ENCODE results near the gene IRF2.
A peak's percentile ranks its signal among the peaks of the same experiment; 100 is the strongest.

IRF2 gene

DNA sequence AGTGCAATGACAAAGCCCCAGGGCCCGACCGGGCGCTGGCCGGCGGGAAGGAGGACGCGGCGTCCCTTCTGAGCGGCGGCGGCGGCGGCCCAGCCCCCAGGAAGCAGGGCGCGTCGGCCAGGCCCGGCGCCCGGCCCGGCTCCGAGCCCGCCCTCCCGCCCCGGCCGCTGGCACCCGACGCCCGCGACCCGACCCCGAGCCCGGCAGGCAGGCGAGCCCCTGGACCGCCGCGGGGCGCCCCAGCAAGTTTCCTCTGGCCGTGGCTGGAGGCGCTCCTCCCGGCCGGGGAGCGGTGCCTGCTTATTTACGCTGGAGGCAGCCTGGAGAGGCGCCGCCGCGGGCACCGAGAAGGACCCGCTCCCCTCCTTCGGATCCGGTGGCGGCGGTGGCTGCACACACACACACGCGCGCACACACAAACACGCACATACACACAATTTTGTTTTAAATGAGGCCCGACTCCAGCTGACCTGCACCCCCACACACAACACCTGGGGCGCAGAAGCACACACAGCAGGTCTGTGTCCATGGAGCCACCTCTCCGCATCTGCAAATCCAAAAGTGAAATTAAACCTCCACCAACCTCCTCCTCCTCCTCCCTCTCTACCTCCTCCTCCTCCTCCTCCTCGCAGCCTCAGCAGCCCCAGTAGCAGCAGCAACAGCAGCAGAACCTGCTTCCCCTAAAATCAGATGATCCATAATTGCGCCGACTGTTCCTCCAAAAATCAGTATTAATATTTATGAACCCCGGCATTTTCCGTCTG lies 669 bp downstream of the IRF2 start:
- FAIRE-seq (no peak), DNase-seq (ENCODE audit: low spot score) (no peak)

DNA sequence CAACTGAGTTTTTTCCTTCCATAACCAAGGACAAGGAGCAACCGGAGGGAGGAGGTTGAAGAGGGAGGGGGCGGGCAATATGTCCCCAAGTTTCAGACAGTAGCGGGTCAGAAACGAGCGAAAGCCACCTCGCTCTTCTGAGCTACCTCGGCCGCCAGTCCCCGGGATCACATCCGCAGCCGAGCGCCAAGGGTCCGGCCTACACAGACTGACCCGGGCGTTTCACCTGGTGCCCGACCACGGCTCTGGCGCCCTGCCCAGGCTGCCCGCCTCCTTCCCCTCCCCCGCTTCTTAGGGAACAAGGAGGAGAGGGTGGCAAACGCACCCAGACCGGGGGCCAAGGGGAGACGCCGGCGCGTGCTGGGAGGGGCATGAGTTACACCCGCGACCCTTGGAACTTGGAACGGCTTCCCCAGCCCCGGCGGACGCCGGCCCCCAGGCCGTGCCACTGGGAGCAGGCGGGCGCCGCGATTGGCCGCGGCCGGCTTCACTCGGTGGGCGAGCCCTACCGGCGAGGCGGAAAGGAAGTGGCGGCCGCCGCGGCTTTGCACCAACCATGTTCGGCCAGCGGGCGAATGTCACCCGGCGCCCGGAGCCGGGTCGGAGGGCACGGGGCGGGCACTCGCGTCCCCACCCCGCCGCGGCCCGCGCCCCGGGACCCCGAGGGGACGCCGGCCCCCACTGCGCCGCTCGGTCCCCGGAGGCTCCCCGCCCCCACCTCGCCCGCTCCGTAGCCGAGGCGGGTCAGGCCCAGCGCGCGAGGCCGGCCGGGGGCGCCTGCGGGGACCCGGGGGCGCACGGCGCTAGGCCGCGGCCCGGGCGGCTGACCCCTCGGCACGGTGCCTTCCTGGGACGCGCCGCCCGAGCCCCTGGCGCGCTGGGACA lies 1.5 kb downstream of the IRF2 start:
- peak; percentile 43 for DNase-seq (ENCODE audit: low spot score)
- FAIRE-seq: no peak

DNA sequence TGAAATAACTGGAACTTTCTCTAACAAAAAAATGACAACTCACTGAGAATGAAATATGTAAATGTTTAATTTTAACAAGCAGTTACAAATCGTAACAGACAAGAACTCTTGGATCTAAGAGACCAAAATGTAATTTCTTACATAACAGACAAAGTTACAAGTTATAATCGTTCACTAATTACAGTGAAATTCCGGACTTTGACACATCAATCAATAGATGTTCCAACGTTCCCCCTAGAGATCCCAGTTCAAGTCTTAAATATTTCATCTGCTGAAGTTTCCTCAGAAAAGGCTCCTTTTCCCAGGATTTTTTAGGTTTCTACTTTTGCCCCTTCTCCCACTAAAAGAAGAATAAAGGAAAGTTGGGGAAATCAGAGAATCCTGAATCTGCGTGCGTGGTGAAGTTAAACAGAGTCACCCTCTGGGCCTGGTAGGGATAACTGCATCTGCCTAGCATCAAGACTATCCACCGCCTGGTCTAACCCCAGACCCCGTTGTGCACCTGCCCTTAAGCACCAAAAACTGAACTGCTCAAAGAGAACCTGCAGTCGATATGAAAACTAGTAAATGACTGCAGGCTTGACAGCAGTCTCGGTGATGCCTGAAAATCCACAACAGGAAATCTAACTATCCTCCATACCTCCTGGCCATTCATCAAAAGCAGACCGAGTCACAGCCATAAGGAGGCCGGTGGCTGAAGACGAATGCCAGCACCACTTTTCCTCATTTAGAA lies 2.3 kb downstream of the IRF2 start:
- no peak for FAIRE-seq

DNA sequence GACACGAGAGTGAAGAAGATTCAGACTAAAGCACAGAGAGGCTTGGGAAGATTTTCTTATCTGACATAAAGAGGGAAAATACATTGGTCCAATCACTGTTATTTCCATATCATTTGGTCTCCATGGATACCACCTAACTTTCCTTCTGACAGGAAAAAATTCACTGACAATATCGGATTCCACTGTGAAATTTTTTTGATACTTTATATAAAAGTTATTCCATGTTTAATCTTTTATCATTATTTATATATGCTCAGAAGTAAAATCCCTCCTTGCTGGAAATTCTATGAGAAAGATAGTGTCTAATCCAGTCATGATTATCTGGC lies 3.6 kb downstream of the IRF2 start:
- FAIRE-seq (no peak), DNase-seq (ENCODE audit: low spot score) (no peak)

More for the DNA sequence above, 2.3 kb downstream of the IRF2 start:
- no peak for DNase-seq (ENCODE audit: low spot score)

DNA sequence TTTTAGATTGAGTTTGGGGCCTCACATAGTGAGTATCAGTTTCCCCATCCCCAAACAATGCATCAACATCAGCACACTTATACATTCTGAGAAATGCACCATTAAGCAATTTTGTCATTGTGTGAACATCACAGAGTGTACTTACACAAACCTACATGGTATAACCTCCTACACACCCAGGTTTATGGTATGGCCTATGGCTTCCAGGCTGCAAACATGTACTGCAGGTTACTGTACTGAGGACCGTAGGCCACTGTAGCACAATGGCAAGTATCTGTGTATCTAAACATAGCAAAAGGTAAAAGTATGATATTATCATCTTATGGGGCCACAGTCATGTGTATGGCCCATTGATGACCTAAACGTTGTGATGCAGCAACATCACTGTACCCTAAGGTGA lies 7.7 kb downstream of the IRF2 start:
- DNase-seq (ENCODE audit: low spot score) (no peak), FAIRE-seq (no peak)

DNA sequence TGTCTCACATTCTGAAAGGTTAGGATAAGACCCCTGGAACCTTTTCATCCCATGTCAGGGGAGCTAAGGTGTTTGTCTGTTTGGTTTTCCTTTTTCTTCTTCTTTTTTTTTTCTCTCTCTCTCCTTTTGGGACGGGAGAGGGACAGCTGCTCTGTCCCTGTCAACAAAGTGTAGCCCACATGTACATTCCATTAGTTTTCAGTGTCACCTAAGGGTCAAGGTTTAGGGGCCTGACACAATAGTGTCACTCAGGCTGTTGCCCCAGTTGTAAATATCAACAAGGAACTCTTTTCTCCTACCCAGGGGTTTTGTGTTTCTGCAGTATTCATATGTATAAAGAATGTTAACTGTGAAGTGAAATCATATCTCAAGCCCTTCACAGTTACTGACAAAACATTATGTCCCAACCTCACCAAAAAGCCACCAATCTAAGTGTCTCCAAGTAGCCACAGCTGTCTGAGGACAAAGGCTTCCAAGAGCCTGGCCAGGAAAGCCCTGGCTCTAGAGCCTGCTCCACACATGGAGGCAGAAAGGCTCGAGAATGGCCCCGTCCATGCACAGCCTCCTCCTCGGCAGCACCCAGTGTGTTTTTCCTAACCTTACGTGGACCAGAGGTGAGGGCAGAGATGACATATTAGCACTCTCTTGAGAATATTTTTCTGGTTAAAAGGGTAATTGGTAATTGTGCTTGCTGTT lies 9.4 kb downstream of the IRF2 start:
- FAIRE-seq (no peak), DNase-seq (ENCODE audit: low spot score) (no peak)

DNA sequence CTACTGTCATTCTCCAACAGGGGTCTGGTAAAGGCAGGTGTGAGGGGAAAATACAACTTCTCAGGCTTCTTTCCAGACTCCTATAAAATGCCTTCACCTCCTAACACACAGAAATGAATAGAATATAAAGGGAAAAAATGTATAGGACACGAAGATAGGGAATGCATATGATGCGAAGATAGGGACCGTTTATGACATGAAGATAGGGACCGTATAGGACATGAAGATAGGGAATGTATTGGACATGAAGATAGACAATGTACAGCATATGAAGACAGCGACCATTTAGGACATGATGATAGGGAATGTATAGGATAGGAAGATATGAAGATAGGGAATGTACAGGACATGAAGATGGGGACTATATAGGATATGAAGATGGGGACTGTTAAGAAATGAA lies 10.5 kb downstream of the IRF2 start:
- FAIRE-seq (no peak), DNase-seq (ENCODE audit: low spot score) (no peak)

DNA sequence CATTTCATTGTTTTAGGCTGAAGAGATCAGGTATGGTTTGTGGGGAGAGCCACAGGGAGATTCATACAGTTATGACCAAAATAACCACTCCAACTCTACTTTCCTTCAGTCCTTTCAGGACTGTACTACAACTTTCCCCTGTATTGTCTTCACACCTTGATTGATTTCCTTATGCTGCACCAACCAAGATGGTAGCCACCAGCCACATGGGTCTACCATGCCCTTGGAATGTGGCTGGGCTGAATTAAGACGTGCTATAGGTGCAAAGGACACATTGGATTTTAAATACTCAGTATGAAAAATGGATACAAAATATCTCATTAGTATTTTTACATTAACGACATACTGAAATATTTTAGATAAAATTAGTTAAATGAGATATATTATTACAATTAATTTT lies 11.2 kb downstream of the IRF2 start:
- DNase-seq (ENCODE audit: low spot score) (no peak), FAIRE-seq (no peak)

DNA sequence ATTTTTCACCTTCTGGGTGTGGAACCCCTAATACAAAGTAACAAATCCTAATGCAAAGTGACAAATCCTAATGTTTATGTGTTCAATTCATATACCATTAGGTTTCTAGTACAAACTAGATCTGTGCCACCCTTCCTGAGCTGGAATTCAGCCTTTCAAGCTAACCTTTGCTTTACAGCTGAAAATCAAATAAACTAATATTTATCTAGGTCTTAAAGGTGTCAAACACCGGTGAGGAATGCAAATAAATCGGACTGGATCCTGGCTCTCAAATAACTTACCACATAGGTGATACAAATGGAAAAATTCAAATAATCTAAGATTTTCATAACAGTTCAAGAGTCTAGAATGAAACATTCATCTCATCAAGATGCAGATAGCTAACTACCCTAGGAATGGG lies 11.6 kb downstream of the IRF2 start:
- FAIRE-seq (no peak), DNase-seq (ENCODE audit: low spot score) (no peak)

DNA sequence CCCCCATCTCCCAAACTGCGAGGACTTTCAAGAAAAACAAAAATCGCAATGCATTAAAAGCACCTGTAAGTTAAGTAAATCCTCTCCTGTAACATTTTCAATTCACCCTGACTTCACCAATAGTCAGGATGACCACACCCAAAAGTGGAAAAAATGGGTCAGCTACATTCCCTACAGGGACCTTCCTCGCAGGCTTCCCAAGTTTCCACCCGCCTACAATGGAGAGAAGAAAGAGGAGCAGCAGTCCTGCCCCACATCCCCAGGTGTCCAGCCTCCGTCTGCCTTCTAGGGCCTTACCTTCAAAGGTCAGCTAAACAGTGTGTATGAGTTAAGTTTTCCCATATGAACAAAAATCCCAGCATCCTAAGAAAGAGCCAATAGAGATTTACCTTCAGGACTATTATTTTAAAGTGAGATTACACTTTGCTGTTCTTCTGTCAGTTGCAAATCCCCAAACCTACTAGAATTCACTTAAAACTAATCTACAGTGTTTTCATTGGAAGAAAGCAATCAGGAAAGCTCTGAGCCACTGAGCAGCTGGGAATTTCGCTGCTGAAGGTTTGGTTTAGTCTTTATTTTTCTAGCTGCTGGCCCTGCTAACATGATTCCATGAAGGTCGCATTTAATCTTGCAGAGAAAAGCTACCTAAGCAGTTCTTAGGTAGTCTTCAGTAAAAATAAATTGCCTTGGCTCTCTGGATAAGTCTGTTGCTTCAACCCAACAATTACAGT lies 12.5 kb downstream of the IRF2 start:
- FAIRE-seq: no peak
- no peak for DNase-seq (ENCODE audit: low spot score)

DNA sequence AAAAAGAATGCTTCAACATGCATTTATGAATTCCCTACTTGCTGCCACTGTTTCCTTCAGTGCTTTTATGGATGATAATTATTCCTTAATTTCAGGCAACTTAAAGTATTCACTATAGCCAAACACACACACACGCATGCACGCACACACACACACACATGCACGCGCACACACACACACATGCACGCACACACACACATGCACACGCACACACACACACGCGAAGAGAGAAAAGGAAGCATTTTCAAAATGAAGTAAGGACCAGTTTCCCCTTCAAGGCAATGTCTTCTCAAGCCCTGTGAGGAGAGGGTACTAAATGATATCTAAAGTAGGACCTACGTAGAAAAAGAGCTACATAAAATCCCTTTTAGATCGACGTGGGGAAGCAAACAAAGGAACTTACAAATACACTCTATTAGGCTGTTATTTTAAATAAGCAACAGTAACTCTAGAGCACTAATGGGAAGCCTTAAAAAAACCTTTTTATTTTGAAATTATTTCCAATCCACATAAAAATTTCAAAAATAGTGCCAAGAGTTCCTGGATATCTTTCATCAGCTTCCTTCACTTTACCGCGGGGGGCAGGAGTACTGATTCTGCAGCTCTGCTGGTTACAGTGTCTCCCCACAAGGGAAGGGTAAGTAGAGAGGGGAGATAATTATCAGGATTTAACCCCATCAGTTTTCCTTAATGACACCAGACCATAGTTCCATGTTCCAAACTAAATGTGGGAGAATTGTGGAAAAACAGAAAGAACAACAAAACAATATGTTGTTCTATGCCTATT lies 13.7 kb downstream of the IRF2 start:
- no peak for FAIRE-seq

DNA sequence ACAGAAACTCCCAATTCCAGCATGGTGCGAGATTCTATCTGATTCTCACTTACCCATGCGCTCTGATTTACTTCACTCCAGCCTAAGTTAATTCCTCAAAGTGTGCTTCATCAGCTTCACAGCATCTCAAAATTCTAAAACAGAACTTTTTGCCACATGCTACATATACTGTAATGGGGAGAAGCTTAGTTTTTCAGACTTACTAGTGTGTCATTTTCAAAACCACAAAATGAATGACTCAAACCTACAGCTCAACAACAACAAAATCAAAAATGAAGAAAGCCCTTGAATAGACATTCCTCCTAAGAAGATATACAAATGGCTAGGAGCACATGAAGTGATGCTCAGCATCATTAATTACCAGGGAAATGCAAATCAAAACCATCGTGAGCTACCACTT lies 14.9 kb downstream of the IRF2 start:
- DNase-seq (ENCODE audit: low spot score) (no peak), FAIRE-seq (no peak)

More for the DNA sequence above, 13.7 kb downstream of the IRF2 start:
- no peak for DNase-seq (ENCODE audit: low spot score)

DNA sequence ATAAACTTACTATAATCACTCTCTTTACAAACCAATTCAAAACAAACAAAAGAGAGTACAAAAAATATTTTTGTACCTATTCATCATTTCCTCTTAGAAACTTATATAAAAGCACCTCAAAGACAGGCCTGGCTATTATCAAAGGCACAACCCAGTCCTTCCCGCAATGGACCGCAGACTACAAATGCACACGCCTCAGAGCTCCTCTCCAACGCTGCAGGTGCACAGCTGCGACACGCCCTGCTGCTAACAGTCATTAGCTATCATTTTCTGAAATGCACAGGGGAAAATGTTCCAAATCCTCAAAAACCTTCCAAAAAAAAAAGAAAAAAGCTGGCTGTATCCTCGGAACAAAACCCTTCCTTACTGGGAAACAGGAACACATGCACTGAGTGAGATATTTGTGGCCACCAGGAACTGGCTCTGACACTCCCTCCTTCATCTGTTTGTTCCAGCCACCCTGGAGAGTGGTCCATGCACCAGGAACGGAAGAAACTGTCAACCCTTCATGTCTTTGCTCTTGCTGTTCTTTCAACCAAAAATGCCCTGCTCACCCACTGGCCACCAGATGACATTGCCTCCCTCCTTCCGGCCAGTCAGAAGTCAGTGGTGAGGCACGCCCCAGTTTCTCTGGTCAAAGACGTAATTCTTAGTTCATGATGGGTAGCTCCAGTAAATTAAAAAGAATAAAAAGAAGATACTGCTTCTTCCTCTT lies 16.7 kb downstream of the IRF2 start:
- FAIRE-seq (no peak), DNase-seq (ENCODE audit: low spot score) (no peak)

DNA sequence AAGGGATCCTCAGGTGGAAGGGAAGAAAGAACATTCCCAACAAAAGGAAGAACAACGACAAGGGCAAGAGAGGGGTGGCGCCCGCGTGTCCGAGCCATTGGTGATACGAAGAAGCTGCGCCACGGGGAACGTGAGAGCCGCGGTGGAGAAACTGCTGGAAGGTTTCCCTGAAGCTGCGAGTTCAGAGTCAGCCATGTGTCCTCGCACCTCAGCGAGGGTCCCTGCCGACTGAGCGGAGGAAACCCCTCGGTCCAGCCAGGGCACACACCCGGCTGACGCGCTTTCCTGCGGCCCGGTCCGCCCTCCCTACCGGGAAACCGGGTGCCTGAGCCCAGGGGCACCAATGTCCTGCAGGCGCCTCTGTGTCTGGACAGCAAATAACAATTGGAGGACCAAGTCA lies 18.0 kb downstream of the IRF2 start:
- no peak for DNase-seq (ENCODE audit: low spot score)
- FAIRE-seq: no peak

DNA sequence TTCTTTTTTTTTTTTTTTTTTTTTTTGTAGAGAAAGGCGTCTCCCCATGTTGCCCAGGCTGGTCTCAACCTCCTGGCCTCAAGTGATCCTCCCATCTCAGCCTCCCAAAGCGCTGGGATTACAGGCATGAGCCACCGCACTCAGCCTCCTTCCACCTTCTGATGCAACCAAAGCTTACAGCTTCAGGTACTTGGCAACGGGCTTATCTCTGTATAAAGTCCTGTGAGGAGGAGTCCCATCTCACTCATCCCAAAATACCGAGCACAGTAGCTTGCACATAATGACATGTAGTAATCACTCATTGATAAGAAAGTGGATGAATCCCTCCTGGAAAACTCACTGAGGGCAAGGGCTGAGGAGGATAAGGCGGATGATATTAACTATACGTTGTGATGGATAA lies 19.1 kb downstream of the IRF2 start:
- FAIRE-seq: no peak
- DNase-seq (ENCODE audit: low spot score): no peak

DNA sequence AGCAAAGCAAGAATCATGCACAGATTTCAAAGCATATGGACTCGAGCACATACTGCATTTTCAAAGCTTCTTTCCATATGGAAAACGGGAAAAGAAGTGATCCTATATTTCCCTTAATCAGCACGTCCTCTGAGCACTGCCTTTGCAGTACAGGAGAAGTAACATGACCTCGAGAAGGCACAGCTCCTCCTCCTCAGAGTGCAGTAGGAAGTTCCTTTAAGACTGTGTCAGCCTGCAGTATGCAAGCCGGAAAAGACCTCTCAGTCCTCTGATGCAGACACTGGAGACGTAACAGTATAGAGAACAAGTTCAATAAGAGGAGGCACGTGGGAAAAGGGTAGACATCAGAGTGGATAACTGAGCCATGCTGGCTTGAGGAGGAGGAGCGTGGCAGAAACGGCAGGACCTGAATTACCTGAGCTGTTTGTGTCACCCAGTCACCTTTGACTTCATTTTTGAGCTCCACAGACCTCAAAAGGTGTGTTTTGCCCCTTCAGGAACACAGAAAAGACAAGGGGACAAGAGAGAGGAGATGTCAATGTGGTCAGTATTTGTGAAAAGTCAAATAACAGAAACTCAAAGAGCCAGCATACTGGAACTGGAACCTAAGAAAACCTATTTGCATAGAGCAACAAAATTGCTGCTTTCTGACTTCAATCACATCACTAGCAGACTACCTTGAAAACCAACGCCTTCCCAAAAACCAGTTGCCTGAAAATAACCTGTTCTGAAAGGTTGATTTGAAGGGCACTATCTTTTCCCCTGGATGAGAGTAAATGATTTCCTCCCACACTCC lies 20.8 kb downstream of the IRF2 start:
- FAIRE-seq: no peak

DNA sequence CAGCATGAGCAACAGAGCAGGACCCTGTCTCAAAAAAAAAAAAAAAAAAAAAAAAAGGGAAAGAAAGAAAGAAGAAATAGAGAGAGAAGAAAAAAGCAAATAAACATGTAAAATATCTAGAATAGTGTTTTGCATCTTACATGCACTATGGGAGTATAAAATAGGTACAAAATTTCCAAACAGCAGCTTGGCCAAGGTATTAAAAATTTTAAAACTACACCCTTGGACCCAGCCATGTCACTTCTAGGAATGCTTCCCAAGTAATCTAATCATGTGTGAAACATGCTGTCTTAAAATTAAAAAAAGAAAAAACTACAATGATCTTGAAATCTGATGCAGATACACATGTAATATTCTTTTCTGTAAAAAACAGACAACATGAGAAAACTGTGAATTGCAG lies 21.6 kb downstream of the IRF2 start:
- DNase-seq (ENCODE audit: low spot score) (no peak), FAIRE-seq (no peak)

More for the DNA sequence above, 20.8 kb downstream of the IRF2 start:
- DNase-seq (ENCODE audit: low spot score): no peak

DNA sequence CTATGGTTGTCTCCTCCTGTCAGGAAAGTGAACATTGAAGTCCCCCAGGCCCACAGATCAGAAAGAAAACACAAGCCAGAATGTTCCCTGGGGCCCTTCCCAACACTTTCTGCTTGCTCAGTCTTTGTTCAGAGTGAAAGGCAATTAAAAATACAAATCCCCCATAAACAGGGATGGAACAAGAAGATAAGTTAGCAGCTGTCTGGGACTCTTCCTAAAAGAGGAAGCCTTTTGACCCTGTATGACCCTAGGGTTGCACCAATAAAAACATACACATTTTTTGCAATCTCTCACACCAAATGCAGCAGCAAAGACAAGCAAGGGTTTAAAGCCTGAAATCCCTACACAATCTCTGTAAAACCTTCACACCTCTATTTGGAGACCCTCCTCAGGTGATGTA lies 22.6 kb downstream of the IRF2 start:
- DNase-seq (ENCODE audit: low spot score) (no peak), FAIRE-seq (no peak)
